HFF-Myc (cell line): ENCODE measurements around the gene KRT23.

Source experiments
- DNase-seq: peaks from one replicate; pipeline ENCODE4 v3.0.0-alpha.2; 2011; ENCODE audit warnings: low read depth; ENCODE audit errors: extremely low read depth
- H3K4me3 ChIP-seq: replicated peaks from 2 replicates; pipeline ENCODE4 v1.5.1; 2011; ENCODE audit warnings: low read depth, mild to moderate bottlenecking, control low read depth, low read length
- TF ChIP-seq, protein P1 (sequence below): IDR thresholded peaks from 2 replicates; pipeline ENCODE4 v1.5.1; 2012; ENCODE audit warnings: mild to moderate bottlenecking, low read depth, low read length, control low read depth; ENCODE audit errors: missing control alignments

Gene KRT23, protein sequence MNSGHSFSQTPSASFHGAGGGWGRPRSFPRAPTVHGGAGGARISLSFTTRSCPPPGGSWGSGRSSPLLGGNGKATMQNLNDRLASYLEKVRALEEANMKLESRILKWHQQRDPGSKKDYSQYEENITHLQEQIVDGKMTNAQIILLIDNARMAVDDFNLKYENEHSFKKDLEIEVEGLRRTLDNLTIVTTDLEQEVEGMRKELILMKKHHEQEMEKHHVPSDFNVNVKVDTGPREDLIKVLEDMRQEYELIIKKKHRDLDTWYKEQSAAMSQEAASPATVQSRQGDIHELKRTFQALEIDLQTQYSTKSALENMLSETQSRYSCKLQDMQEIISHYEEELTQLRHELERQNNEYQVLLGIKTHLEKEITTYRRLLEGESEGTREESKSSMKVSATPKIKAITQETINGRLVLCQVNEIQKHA

DNA sequence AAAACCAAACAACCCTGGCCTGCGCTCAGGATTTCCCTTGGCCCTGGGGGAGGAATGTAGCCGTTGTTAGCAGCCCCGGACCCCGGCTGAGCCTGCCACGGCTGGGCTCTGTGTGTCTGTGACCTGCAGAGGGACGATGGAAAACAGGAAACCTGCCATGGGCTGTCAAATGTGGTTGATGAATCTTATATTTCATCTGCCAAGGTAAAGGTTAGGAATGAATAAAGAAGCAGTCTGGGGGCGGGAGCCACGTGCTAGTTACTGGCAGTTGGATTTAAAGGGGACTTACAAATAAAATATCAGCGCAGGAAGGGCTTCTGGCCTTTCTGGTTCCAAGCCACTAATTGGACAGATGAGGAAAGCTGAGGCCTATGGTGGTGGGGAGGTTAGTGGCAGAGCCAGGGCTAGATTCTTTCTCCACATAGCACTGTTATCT, at the start of gene KRT23:
Gene KRT23 (minus strand): TSS at position 263 of the 436 bp plus-strand sequence. CDS start 1,043 bp downstream, outside the sequence.
- TF ChIP-seq, protein P1, sequence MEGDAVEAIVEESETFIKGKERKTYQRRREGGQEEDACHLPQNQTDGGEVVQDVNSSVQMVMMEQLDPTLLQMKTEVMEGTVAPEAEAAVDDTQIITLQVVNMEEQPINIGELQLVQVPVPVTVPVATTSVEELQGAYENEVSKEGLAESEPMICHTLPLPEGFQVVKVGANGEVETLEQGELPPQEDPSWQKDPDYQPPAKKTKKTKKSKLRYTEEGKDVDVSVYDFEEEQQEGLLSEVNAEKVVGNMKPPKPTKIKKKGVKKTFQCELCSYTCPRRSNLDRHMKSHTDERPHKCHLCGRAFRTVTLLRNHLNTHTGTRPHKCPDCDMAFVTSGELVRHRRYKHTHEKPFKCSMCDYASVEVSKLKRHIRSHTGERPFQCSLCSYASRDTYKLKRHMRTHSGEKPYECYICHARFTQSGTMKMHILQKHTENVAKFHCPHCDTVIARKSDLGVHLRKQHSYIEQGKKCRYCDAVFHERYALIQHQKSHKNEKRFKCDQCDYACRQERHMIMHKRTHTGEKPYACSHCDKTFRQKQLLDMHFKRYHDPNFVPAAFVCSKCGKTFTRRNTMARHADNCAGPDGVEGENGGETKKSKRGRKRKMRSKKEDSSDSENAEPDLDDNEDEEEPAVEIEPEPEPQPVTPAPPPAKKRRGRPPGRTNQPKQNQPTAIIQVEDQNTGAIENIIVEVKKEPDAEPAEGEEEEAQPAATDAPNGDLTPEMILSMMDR = no peak
- no peak within 1 kb of the TSS for H3K4me3 ChIP-seq
- DNase-seq = no peak

DNA sequence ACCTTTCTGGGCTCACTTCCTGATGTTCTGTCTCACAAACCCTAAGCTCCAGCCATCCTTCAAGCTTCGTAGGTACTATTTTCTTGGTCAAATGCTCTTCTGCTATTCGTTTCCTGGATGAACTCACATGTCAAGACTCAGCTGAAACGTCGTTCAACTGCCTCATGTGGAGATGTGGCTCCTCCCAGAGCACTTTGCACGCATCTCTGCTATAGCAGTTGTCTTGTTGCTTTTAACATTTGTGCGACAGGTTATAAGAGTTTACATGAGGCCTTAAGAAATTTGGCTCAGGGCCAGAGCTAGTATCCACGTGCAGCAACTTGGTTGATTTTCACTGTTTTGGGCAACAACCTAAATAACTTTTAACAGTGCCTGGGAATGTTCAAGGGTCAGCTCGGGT, 49.5 kb upstream of the KRT23 start:
- DNase-seq = no peak
- TF ChIP-seq, protein P1 = no peak
- no peak overlapping the region for H3K4me3 ChIP-seq

DNA sequence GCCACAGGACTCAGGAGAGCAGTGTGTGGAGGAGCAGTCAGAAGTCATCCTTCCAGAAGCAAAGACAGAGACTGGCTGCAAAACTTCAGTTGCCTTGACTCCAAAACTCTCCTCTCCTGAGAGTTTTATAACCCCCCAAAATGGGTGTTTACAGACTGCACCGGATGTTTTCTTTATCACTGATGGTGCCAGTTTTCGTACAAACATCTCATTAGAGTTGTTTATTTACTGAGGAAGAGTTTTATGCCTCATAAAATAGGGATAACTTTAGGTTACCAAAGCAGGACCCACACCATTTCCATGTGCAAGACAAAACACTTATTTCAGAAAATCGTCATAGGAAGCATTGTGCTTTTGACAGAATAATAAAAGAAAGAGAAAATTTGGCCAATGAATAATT, 46.8 kb upstream of the KRT23 start, which contains the start of gene KRT40:
Gene KRT40 (minus strand): TSS at position 101 of the 400 bp plus-strand sequence. CDS start 53 bp downstream, at position 48.
- no peak for DNase-seq
- TF ChIP-seq, protein P1 = no peak
- no peak within 1 kb of the TSS for H3K4me3 ChIP-seq

GRCh38 chr17:40981115-40981514, 43.7 kb upstream of the KRT23 start:
- H3K4me3 ChIP-seq = no peak overlapping the region
- TF ChIP-seq, protein P1 = no peak
- no peak for DNase-seq

GRCh38 chr17:40980596-40980995, 43.1 kb upstream of the KRT23 start:
- H3K4me3 ChIP-seq = no peak overlapping the region
- TF ChIP-seq, protein P1 = no peak
- no peak for DNase-seq

GRCh38 chr17:40980117-40980516, 42.7 kb upstream of the KRT23 start:
- no peak for DNase-seq
- no peak overlapping the region for H3K4me3 ChIP-seq
- TF ChIP-seq, protein P1 = no peak
